H1 (cell line): Measurements from ENCODE around the gene TMEM161A. TPM values are rescaled to one million over a fixed set of nuclear protein-coding genes. Genes with fewer than 3 reads are reported as not detected.
A peak's percentile ranks its signal among the peaks of the same experiment; 100 is the strongest.

Experiments used
- CTCF ChIA-PET: fragments of 300-600 bp; sonication (Branson Sonifier 250); formaldehyde crosslinking; loops from one replicate; lab custom pipeline; 2021; ENCODE audit not compliant: partially characterized antibody; lab: Charles Lee
- POLR2A ChIA-PET: fragments of 300-600 bp; sonication (Branson Sonifier 250); formaldehyde crosslinking; loops from one replicate; lab custom pipeline; 2021; ENCODE audit warnings: inconsistent platforms; ENCODE audit not compliant: partially characterized antibody; lab: Charles Lee
- DNase-seq, 2 experiments: peaks; one replicate each; pipeline versions ENCODE4 v3.0.0 to v3.0.0-alpha.2; 2010 to 2022; ENCODE audit warnings: low spot score in 2 of 2, low read depth in 1 of 2, mixed read lengths in 1 of 2
- FAIRE-seq: peaks from 2 replicates; lab custom pipeline; 2011; peaks lifted over from hg19 to GRCh38; lab: Jason Lieb, UNC
- H2AFZ ChIP-seq: 2 replicates; pipeline ENCODE4 v1.8.1; 2012; ENCODE audit warnings: low read length, inconsistent platforms
- H2AK5ac ChIP-seq: 2 replicates; pipeline ENCODE4 v1.6.1; 2013; ENCODE audit warnings: low read depth, low read length
- H2BK120ac ChIP-seq: replicated peaks from 2 replicates; pipeline ENCODE3; 2013; ENCODE audit warnings: low read depth, low read length, inconsistent platforms
- H2BK12ac ChIP-seq: 2 replicates; pipeline ENCODE4 v1.6.1; 2013; ENCODE audit warnings: low read depth, low read length
- H2BK15ac ChIP-seq: 2 replicates; pipeline ENCODE4 v1.6.1; 2013; ENCODE audit warnings: low read length
- H2BK20ac ChIP-seq: 2 replicates; pipeline ENCODE4 v1.6.1; 2013; ENCODE audit warnings: low read length
- H2BK5ac ChIP-seq: 2 replicates; pipeline ENCODE4 v1.6.1; 2013; ENCODE audit warnings: low read depth, low read length
- H3K14ac ChIP-seq: 2 replicates; pipeline ENCODE4 v1.6.1; 2013; ENCODE audit warnings: inconsistent platforms; ENCODE audit not compliant: insufficient read length
- H3K18ac ChIP-seq: 2 replicates; pipeline ENCODE4 v1.6.1; 2013; ENCODE audit warnings: low read length; ENCODE audit errors: extremely low read depth
- H3K23ac ChIP-seq: 2 replicates; pipeline ENCODE4 v1.6.1; 2013; ENCODE audit warnings: inconsistent platforms; ENCODE audit not compliant: insufficient read length
- H3K23me2 ChIP-seq: 2 replicates; pipeline ENCODE4 v1.6.1; 2013; ENCODE audit warnings: low read depth, low read length
- H3K27ac ChIP-seq: 2 replicates; pipeline ENCODE4 v1.6.1; 2011; ENCODE audit warnings: low read depth, low read length, inconsistent platforms
- H3K27me3 ChIP-seq, 4 experiments: replicated peaks in 1 of 4; 1 replicate in 1 of 4; 2 replicates in 3 of 4; pipeline versions ENCODE4 v1.6.1 to v1.8.1; 2011 to 2013; ENCODE audit warnings: low read length in 3 of 4, mild to moderate bottlenecking in 3 of 4, inconsistent platforms in 2 of 4, mixed read lengths in 2 of 4, moderate library complexity in 1 of 4; ENCODE audit not compliant: control insufficient read depth in 3 of 4, insufficient read depth in 3 of 4; ENCODE audit errors: extremely low read depth in 1 of 4
- H3K36me3 ChIP-seq, 4 experiments: 2 replicates each; pipeline versions ENCODE4 v1.6.1 to v1.8.1; 2011 to 2013; ENCODE audit warnings: mild to moderate bottlenecking in 4 of 4, low read length in 3 of 4, moderate library complexity in 2 of 4, control low read depth in 1 of 4, inconsistent platforms in 1 of 4; ENCODE audit not compliant: insufficient read depth in 4 of 4, control insufficient read depth in 2 of 4
- H3K4ac ChIP-seq: replicated peaks from 2 replicates; pipeline ENCODE3; 2013; ENCODE audit warnings: low read length, low read depth, mixed read lengths, inconsistent platforms; ENCODE audit not compliant: insufficient read length
- H3K4me1 ChIP-seq, 4 experiments: replicated peaks in 1 of 4; 1 replicate in 1 of 4; 2 replicates in 3 of 4; pipeline versions ENCODE4 v1.6.1 to v1.8.1; 2011 to 2013; ENCODE audit warnings: low read length in 3 of 4, inconsistent platforms in 2 of 4, mixed read lengths in 1 of 4; ENCODE audit not compliant: insufficient read depth in 4 of 4, control insufficient read depth in 3 of 4
- H3K4me2 ChIP-seq, 2 experiments: 2 replicates each; pipeline versions ENCODE4 v1.6.1 to v1.8.1; 2011 to 2013; ENCODE audit warnings: low read depth in 2 of 2, low read length in 2 of 2, control low read depth in 1 of 2, inconsistent platforms in 1 of 2, mild to moderate bottlenecking in 1 of 2; ENCODE audit not compliant: insufficient read depth in 1 of 2
- H3K4me3 ChIP-seq, 4 experiments: fragments of 200-600, 300-600 bp in 1 of 4; sonication (generic), shearing (Covaris generic), sonication (Bioruptor Twin) in 1 of 4; 2 replicates each; pipeline versions ENCODE4 v1.5.1 to v1.8.1; 2011 to 2016; ENCODE audit warnings: low read length in 4 of 4, low read depth in 3 of 4, control low read depth in 2 of 4, inconsistent platforms in 2 of 4, mild to moderate bottlenecking in 2 of 4, mixed read lengths in 1 of 4, moderate library complexity in 1 of 4; ENCODE audit not compliant: insufficient read depth in 2 of 4; ENCODE audit errors: extremely low read depth in 1 of 4
- H3K56ac ChIP-seq: replicated peaks from 2 replicates; pipeline ENCODE3; 2013; ENCODE audit warnings: low read depth, mild to moderate bottlenecking, mixed read lengths, low read length, inconsistent platforms; ENCODE audit not compliant: insufficient read length
- H3K79me1 ChIP-seq: 2 replicates; pipeline ENCODE4 v1.6.1; 2013; ENCODE audit warnings: low read depth, low read length, control low read depth
- H3K79me2 ChIP-seq, 2 experiments: 2 replicates each; pipeline versions ENCODE4 v1.6.1 to v1.8.1; 2012 to 2013; ENCODE audit warnings: low read length in 2 of 2, mild to moderate bottlenecking in 2 of 2, inconsistent platforms in 1 of 2; ENCODE audit not compliant: insufficient read depth in 2 of 2, control insufficient read depth in 1 of 2
- H3K9ac ChIP-seq, 4 experiments: replicated peaks in 1 of 4; 1 replicate in 1 of 4; 2 replicates in 3 of 4; pipeline versions ENCODE4 v1.6.1 to v1.8.1; 2011 to 2013; ENCODE audit warnings: low read depth in 3 of 4, low read length in 3 of 4, control low read depth in 2 of 4, mild to moderate bottlenecking in 2 of 4, moderate library complexity in 2 of 4, inconsistent platforms in 1 of 4; ENCODE audit errors: extremely low read depth in 1 of 4
- H3K9me3 ChIP-seq, 2 experiments: 2 replicates each; pipeline versions ENCODE4 v1.6.1 to v1.8.1; 2012 to 2013; ENCODE audit warnings: mild to moderate bottlenecking in 2 of 2, moderate library complexity in 2 of 2, control low read depth in 1 of 2, inconsistent platforms in 1 of 2, low read depth in 1 of 2, low read length in 1 of 2, mixed read lengths in 1 of 2; ENCODE audit not compliant: insufficient read depth in 2 of 2
- H4K20me1 ChIP-seq, 2 experiments: replicated peaks in 1 of 2; 2 replicates each; pipeline versions ENCODE3 to v1.8.1; 2011 to 2013; ENCODE audit warnings: inconsistent platforms in 2 of 2, low read length in 2 of 2, mild to moderate bottlenecking in 1 of 2; ENCODE audit not compliant: insufficient read depth in 2 of 2, control insufficient read depth in 1 of 2
- H4K5ac ChIP-seq: 2 replicates; pipeline ENCODE4 v1.6.1; 2013; ENCODE audit warnings: low read length, low read depth, mixed read lengths, inconsistent platforms; ENCODE audit not compliant: insufficient read length
- H4K8ac ChIP-seq: 2 replicates; pipeline ENCODE4 v1.8.0; 2013; ENCODE audit warnings: mild to moderate bottlenecking, moderate library complexity, low read length, inconsistent platforms; ENCODE audit not compliant: insufficient read depth; ENCODE audit errors: extremely low read depth
- H4K91ac ChIP-seq: replicated peaks from 2 replicates; pipeline ENCODE3; 2013; ENCODE audit warnings: low read length, mixed read lengths, inconsistent platforms; ENCODE audit not compliant: insufficient read length
- CBX5 ChIP-seq: fragments of 300-800, 300-1000 bp; sonication (generic); IDR thresholded peaks from 2 replicates; pipeline ENCODE4 v1.7.1; 2016; ENCODE audit warnings: antibody characterized with exemption, low read length, low read depth
- CEBPB ChIP-seq: IDR thresholded peaks from 2 replicates; pipeline ENCODE4 v1.6.1; 2012; ENCODE audit warnings: low read depth, low read length
- CHD1 ChIP-seq: IDR thresholded peaks from 2 replicates; pipeline ENCODE4 v1.6.1; 2012; ENCODE audit warnings: low read depth, low read length, improper control_type of control experiment
- EZH2 ChIP-seq: fragments of 200-600 bp; sonication (generic); IDR thresholded peaks from 2 replicates; pipeline ENCODE4 v1.7.1; 2012; ENCODE audit warnings: low read depth, mild to moderate bottlenecking, moderate library complexity, low read length, inconsistent platforms; ENCODE audit not compliant: severe bottlenecking
- KDM1A ChIP-seq: fragments of 200-600, 300-600 bp; sonication (generic); IDR thresholded peaks from 2 replicates; pipeline ENCODE4 v1.7.1; 2016; ENCODE audit warnings: mild to moderate bottlenecking, low read length, borderline replicate concordance
- RAD21 ChIP-seq, 2 experiments: IDR thresholded peaks in 1 of 2; conservative IDR thresholded peaks in 1 of 2; 2 replicates each; pipeline ENCODE4 v1.6.1; 2011; ENCODE audit warnings: low read depth in 2 of 2, low read length in 2 of 2, improper control_type of control experiment in 1 of 2, inconsistent platforms in 1 of 2, mild to moderate bottlenecking in 1 of 2, moderate library complexity in 1 of 2
- SIRT6 ChIP-seq: IDR thresholded peaks from one replicate; pipeline ENCODE4 v1.7.1; 2012; ENCODE audit warnings: low read length, inconsistent platforms
- YY1 ChIP-seq: IDR thresholded peaks from 2 replicates; pipeline ENCODE4 v1.6.1; 2011; ENCODE audit warnings: low read depth, mild to moderate bottlenecking, low read length
- ZNF274 ChIP-seq: IDR thresholded peaks from 2 replicates; pipeline ENCODE4 v1.7.0; 2012; ENCODE audit warnings: low read length, borderline replicate concordance; ENCODE audit errors: extremely low read depth
- WGBS, 2 experiments: shearing (Covaris generic) in 1 of 2; methylation state at CpG; one replicate each; pipeline versions ENCODE4 v1.1.6 to v1.1.7; 2013 to 2015; ENCODE audit warnings: low lambda C conversion rate in 2 of 2, mixed read lengths in 2 of 2, inconsistent platforms in 1 of 2, low coverage in 1 of 2, missing lambda C conversion rate in 1 of 2; ENCODE audit not compliant: insufficient replicate concordance in 2 of 2, insufficient coverage in 1 of 2, insufficient read length in 1 of 2; ENCODE audit errors: extremely low coverage in 1 of 2, missing lambda C conversion rate in 1 of 2; 5-methylcytosine and 5-hydroxymethylcytosine counted together
- polyA plus RNA-seq, 7 experiments: library from polyadenylated mRNA; depleted of rRNA in 3 of 7; stranded (reverse) in 5 of 7; unstranded in 2 of 7; fragments of >200 nt in 5 of 7; fragments of 200-250 nt in 2 of 7; gene quantifications; 1 replicate in 5 of 7; 2 replicates in 1 of 7; 4 replicates in 1 of 7; pipeline versions ENCODE4 v1.2.1 to v1.2.3, GENCODE V29; 2011 to 2013; ENCODE audit warnings: missing spikeins in 2 of 7, mixed read lengths in 2 of 7
- total RNA-seq: library from RNA; stranded (reverse); fragmentation: NEBNext Ultra II Directional; extraction: Animal tissue kit (Norgen Biotek cat#: 25700); gene quantifications from 2 replicates; pipeline ENCODE4 v1.2.1, GENCODE V29; 2021
- TF ChIP-seq, protein P1 (sequence below): IDR thresholded peaks from 2 replicates; pipeline ENCODE4 v1.6.1; 2011; ENCODE audit warnings: low read depth, mild to moderate bottlenecking, low read length; ENCODE audit not compliant: insufficient read depth

TMEM161A gene
- total and polyA plus RNA-seq, 2 of the 8 experiments (the other 6 are each of a cell fraction or from before 2014, with no cell fraction given) = 47.8 to 103 TPM

DNA sequence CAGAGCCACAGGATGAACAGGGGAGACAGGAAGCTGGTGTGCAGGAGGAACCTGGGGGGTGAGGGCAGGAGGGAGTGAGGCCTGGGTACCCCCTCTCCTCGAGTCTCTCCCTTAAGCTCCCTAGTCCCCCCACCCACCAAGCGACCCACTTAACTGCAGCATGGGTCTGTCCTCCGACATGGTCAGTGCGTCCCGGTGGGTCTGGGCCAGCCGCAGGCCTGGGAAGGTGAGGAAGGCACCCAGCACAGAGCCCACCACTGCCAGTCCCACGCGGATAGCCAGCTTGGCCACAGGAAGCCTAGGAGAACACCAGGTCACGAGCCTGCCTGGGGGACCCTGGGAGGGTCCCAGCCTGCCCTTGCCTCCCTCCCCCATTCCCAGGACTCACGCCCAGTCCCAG lies 16.9 kb downstream of the TMEM161A start:
- Histone ChIP-seq H3K4me2 (peak overlapping the region in 1 of 2 experiments; percentile 88; a peak in 2 of 4 replicates), H3K27ac (no peak overlapping the region; the same call in 1 of the 2 replicates), H3K79me1 (no peaks in the 10 kb centered on the region), H3K56ac (no peak overlapping the region), H3K14ac (no peak overlapping the region), H3K79me2 (no peaks in the 10 kb centered on the region), H3K4me3 (peak overlapping the region in 2 of 4 experiments; percentile 40 to 58; a peak in 1 of 8 replicates), H3K27me3 (no peaks in the 10 kb centered on the region), H4K91ac (no peak overlapping the region), H3K9me3 (no peaks in the 10 kb centered on the region), H4K8ac (no peak overlapping the region), H2BK15ac (no peak overlapping the region), H3K4ac (no peak overlapping the region), H4K5ac (no peak overlapping the region), H2BK20ac (no peak overlapping the region), H2BK12ac (no peak overlapping the region), H2AK5ac (no peak overlapping the region), H3K36me3 (peaks cover 0 to 14% (median 4%) of the 10 kb centered on the region in 4 experiments; a peak in 3 of 8 replicates), H4K20me1 (peaks cover 0 to 2% of the 10 kb centered on the region in 2 experiments), H3K23ac (no peak overlapping the region), H2BK5ac (0 out of 2 replicates have a peak overlapping the region, but pooled peaks have one; percentile 93), H3K4me1 (peaks cover 0 to 18% (median 13%) of the 10 kb centered on the region in 4 experiments; a peak in 6 of 7 replicates), H3K9ac (peak overlapping the region in 1 of 4 experiments; percentile 32; a peak in 1 of 7 replicates), H2AFZ (no peak overlapping the region), H3K18ac (0 out of 2 replicates have a peak overlapping the region, but pooled peaks have one; percentile 27), H2BK120ac (no peak overlapping the region), H3K23me2 (peaks cover 4% of the 10 kb centered on the region; the same call in 1 of the 2 replicates)
- POLR2A ChIA-PET = interaction anchor here (0.7 to 3.3 kb wide), 7 partner anchors 9 to 70 kb away, joined by 3 to 22 read pairs (median 4); partner anchors contain the start of gene BORCS8
- DNase-seq = no peak
- CTCF ChIA-PET = interaction anchor here (0.5 to 3.1 kb wide), 9 partner anchors 9 to 983 kb away, joined by 3 to 24 read pairs (median 7); no protein-coding TSS in a partner anchor
- WGBS, 2 experiments = 91% methylated on average over 10 of the region's 10 CpGs; no CpG with 5 or more reads in 1 of the 2 experiments
- FAIRE-seq = no peak
- TF ChIP-seq ZNF274 (no peak), EZH2 (no peak), KDM1A (no peak), CHD1 (no peak), CEBPB (no peak), YY1 (no peak), RAD21 (IDR thresholded peaks at IDR 0.05 in 1 of 2, conservative IDR thresholded peaks at IDR 0.05 in 1 of 2; ENCODE audit: low read depth in 2 of 2, low read length in 2 of 2) (no peak), CBX5 (no peak), SIRT6 (no peak)
- TF ChIP-seq, protein P1, sequence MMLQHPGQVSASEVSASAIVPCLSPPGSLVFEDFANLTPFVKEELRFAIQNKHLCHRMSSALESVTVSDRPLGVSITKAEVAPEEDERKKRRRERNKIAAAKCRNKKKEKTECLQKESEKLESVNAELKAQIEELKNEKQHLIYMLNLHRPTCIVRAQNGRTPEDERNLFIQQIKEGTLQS = no peak
